Activated naive CD8-positive, alpha-beta T cell (primary cell): Measurements from ENCODE around the gene ZNF267.
"Not testable (repeated sequence)": the region's sequence is repeated elsewhere in the genome, so short reads cannot be mapped to it uniquely, and the experiment has no call there.

Experiments
- H3K27ac Mint-ChIP-seq: one replicate; pipeline ENCODE4 v1.8.0; 2021; ENCODE audit warnings: mixed read lengths
- H3K27me3 Mint-ChIP-seq: one replicate; pipeline ENCODE4 v1.8.0; 2021; ENCODE audit warnings: mixed read lengths
- H3K36me3 Mint-ChIP-seq: one replicate; pipeline ENCODE4 v1.8.0; 2021; ENCODE audit warnings: mixed read lengths
- H3K4me1 Mint-ChIP-seq: one replicate; pipeline ENCODE4 v1.8.0; 2021; ENCODE audit warnings: low read depth, mixed read lengths
- H3K4me3 Mint-ChIP-seq: one replicate; pipeline ENCODE4 v1.8.0; 2021; ENCODE audit warnings: mild to moderate bottlenecking, mixed read lengths
- H3K9me3 Mint-ChIP-seq: one replicate; pipeline ENCODE4 v1.8.0; 2021; ENCODE audit warnings: low read depth, mixed read lengths

ZNF267 gene

GRCh38 chr16:31873556-31874365, at the start of gene ZNF267:
TSS of gene ZNF267 (plus strand) at chr16:31873807. CDS start at chr16:31873967, 160 bp downstream.
- H3K27me3 Mint-ChIP-seq: no peaks in the 10 kb centered on the region
- H3K27ac Mint-ChIP-seq: peak within 1 kb of the TSS; percentile 97
- peaks cover 68% of the 10 kb centered on the region for H3K4me1 Mint-ChIP-seq
- peaks cover 19% of the 10 kb centered on the region for H3K36me3 Mint-ChIP-seq
- H3K9me3 Mint-ChIP-seq: no peaks in the 10 kb centered on the region
- peak within 1 kb of the TSS; percentile 91 for H3K4me3 Mint-ChIP-seq

GRCh38 chr16:31833047-31833446, 40.6 kb upstream of the ZNF267 start:
- no peaks in the 10 kb centered on the region for H3K36me3 Mint-ChIP-seq
- peaks cover 2% of the 10 kb centered on the region for H3K27me3 Mint-ChIP-seq
- no peak overlapping the region for H3K27ac Mint-ChIP-seq
- no peak overlapping the region for H3K4me3 Mint-ChIP-seq
- H3K4me1 Mint-ChIP-seq: no peaks in the 10 kb centered on the region
- H3K9me3 Mint-ChIP-seq: peaks cover 9% of the 10 kb centered on the region

GRCh38 chr16:31836396-31836795, 37.2 kb upstream of the ZNF267 start:
- not testable (repeated sequence) for H3K27ac Mint-ChIP-seq, H3K4me1 Mint-ChIP-seq, H3K9me3 Mint-ChIP-seq, H3K4me3 Mint-ChIP-seq, H3K27me3 Mint-ChIP-seq, H3K36me3 Mint-ChIP-seq

DNA sequence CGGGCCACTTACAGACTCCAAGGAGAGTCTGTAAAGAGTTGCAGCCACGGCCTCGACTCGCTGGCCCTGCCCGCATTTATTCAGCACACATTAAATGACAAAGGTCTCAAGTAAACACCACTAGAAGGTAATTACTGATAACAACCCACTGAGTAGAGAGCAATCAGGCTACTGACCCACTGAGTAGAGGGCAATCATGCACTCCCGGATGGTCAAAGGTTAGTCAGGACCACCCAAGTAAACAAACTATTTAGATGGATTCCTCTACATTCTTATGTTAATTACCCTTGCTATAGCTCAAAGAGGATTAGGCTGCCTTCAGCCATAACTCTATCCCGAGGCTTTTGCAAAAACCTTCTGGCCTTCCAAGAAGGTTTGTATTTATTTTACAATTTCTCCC, 30.7 kb upstream of the ZNF267 start:
- Mint-ChIP-seq H3K27ac (no peak overlapping the region), H3K27me3 (peaks cover 1% of the 10 kb centered on the region), H3K9me3 (peaks cover 28% of the 10 kb centered on the region), H3K4me3 (no peak overlapping the region), H3K36me3 (peaks cover 16% of the 10 kb centered on the region), H3K4me1 (no peaks in the 10 kb centered on the region)

- not testable (repeated sequence) for H3K4me3 Mint-ChIP-seq, H3K4me1 Mint-ChIP-seq, H3K27me3 Mint-ChIP-seq, H3K27ac Mint-ChIP-seq
- Mint-ChIP-seq H3K9me3 (peaks cover 19% of the 10 kb centered on the region), H3K36me3 (peaks cover 19% of the 10 kb centered on the region)
These were observed 25.0 kb upstream of the ZNF267 start for GRCh38 chr16:31848572-31848971.

DNA sequence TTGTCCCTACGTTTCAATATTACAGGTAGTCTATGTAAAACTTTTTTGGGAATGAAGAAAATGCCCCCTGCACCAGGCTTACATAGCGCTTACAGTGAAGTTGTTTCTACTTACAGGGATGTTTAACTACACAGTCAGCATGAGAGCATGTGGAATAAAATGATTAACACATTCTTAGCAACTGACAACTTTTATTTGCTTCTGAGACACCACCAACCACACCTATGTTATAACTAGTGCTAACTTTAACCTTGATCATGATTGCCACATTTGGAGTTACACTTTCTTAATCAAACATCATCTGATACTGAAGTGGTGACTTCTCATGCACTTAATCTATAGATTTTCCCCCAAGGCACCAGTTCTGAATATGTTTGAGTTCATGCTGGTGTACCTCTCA, 20.3 kb upstream of the ZNF267 start:
- Mint-ChIP-seq H3K27ac (no peak overlapping the region), H3K36me3 (peaks cover 8% of the 10 kb centered on the region), H3K4me3 (no peak overlapping the region), H3K9me3 (peaks cover 5% of the 10 kb centered on the region), H3K4me1 (no peaks in the 10 kb centered on the region), H3K27me3 (no peaks in the 10 kb centered on the region)

DNA sequence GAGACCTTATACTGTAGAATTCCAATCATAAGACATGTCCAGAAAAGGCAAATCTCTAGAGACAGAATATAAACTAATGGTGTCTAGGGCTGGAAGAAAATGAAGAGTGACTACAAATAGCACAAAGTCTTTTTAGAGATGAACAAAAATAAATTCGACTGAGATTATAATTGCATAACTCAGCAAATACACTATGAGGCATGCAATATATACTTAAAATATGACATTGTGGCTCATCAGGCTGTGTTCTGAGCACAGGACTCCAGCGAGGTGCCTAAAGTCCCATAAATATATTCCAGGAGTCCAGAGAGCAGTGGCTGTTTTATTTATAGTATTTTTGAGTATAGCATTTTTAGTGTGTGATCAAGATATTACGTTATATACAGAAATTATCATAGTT, 13.1 kb upstream of the ZNF267 start:
- H3K27me3 Mint-ChIP-seq: no peaks in the 10 kb centered on the region
- H3K9me3 Mint-ChIP-seq: no peaks in the 10 kb centered on the region
- no peak overlapping the region for H3K27ac Mint-ChIP-seq
- no peaks in the 10 kb centered on the region for H3K36me3 Mint-ChIP-seq
- H3K4me3 Mint-ChIP-seq: no peak overlapping the region
- H3K4me1 Mint-ChIP-seq: peaks cover 34% of the 10 kb centered on the region

GRCh38 chr16:31861455-31861854, 12.2 kb upstream of the ZNF267 start:
- Mint-ChIP-seq H3K36me3 (no peaks in the 10 kb centered on the region), H3K4me3 (peak overlapping the region; percentile 30), H3K9me3 (no peaks in the 10 kb centered on the region), H3K27me3 (no peaks in the 10 kb centered on the region), H3K27ac (peak overlapping the region; percentile 82), H3K4me1 (peaks cover 36% of the 10 kb centered on the region)

GRCh38 chr16:31862761-31863160, 10.8 kb upstream of the ZNF267 start:
- Mint-ChIP-seq H3K36me3 (no peaks in the 10 kb centered on the region), H3K27me3 (no peaks in the 10 kb centered on the region), H3K27ac (no peak overlapping the region), H3K9me3 (no peaks in the 10 kb centered on the region), H3K4me3 (no peak overlapping the region), H3K4me1 (peaks cover 42% of the 10 kb centered on the region)

DNA sequence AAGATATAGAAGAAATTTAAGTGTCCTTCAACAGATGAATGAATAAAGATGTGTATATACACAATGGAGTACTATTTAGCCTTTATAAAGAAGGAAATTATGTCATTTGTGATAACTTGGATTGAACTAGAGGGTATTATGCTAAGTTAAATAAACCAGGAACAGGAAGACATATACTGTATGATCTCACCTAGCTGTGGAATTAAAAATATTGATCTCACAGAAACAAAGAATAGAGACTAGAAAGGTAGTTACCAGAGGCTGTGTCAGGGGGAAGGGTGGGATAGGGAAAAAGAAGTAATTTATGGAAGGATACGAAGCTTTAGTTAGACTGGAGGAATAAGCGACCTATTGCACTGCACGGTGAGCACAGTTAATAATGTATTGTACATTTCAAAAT, 5.4 kb upstream of the ZNF267 start:
- H3K27ac Mint-ChIP-seq: peak overlapping the region; percentile 93
- H3K36me3 Mint-ChIP-seq: no peaks in the 10 kb centered on the region
- H3K27me3 Mint-ChIP-seq: no peaks in the 10 kb centered on the region
- H3K9me3 Mint-ChIP-seq: no peaks in the 10 kb centered on the region
- peak overlapping the region; percentile 24 for H3K4me3 Mint-ChIP-seq
- H3K4me1 Mint-ChIP-seq: peaks cover 58% of the 10 kb centered on the region

- Mint-ChIP-seq H3K27ac (peak overlapping the region; percentile 93), H3K4me3 (peak overlapping the region; percentile 77), H3K4me1 (peaks cover 57% of the 10 kb centered on the region), H3K9me3 (no peaks in the 10 kb centered on the region), H3K36me3 (no peaks in the 10 kb centered on the region), H3K27me3 (no peaks in the 10 kb centered on the region)
These were observed 4.9 kb upstream of the ZNF267 start for GRCh38 chr16:31868691-31869167.

- Mint-ChIP-seq H3K27me3 (no peaks in the 10 kb centered on the region), H3K4me1 (peaks cover 55% of the 10 kb centered on the region), H3K27ac (peak overlapping the region; percentile 93)
These were observed 4.0 kb upstream of the ZNF267 start for GRCh38 chr16:31869511-31870201.

DNA sequence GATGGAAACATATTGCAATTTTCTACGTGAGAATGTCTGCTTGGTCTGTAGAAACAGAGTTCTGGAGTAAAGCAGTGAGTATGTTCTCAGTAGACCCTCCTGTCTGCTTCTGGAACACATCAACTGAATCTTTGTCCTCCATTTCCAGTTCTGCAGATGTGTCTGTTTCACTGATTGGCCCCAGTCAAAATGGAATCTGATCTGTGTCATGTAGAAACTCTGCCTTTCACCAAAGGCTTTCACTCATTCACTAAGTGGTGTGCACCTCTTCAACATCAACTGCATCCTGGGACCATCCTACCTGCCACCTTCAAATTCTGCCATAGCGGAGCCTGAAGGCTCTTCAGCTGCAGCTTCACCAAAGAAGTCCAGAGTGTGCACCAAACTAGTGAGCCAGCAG, 2.8 kb upstream of the ZNF267 start:
- H3K27ac Mint-ChIP-seq: peak overlapping the region; percentile 84
- peak overlapping the region; percentile 45 for H3K4me3 Mint-ChIP-seq
- H3K9me3 Mint-ChIP-seq: no peaks in the 10 kb centered on the region
- H3K36me3 Mint-ChIP-seq: peaks cover 5% of the 10 kb centered on the region
- H3K27me3 Mint-ChIP-seq: no peaks in the 10 kb centered on the region
- H3K4me1 Mint-ChIP-seq: peaks cover 56% of the 10 kb centered on the region

More at GRCh38 chr16:31869511-31870201, 4.0 kb upstream of the ZNF267 start:
- H3K4me3 Mint-ChIP-seq: peak overlapping the region; percentile 77
- no peaks in the 10 kb centered on the region for H3K9me3 Mint-ChIP-seq
- peaks cover under 1% of the 10 kb centered on the region for H3K36me3 Mint-ChIP-seq

DNA sequence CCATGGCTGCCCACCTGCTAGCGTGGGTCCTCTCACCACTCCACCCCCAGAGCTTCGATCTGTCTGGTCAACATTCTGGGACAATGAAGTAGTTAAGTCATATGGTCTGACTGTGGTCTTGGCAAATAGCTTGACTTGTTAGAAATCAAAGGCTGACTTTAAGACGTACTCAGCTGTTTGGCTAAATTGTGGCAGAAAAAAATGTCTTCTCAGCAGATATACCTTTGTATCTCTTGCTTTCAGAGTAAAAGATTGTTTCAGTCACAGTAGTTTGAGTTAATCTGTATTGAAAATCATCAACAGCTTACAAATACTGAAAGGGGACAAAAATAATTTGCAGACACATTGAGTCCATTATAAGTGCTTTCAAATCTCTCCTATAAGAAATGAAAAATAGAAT, 2.1 kb upstream of the ZNF267 start:
- H3K4me3 Mint-ChIP-seq: no peak overlapping the region
- H3K27me3 Mint-ChIP-seq: no peaks in the 10 kb centered on the region
- peak overlapping the region; percentile 77 for H3K27ac Mint-ChIP-seq
- no peaks in the 10 kb centered on the region for H3K9me3 Mint-ChIP-seq
- peaks cover 61% of the 10 kb centered on the region for H3K4me1 Mint-ChIP-seq
- H3K36me3 Mint-ChIP-seq: peaks cover 5% of the 10 kb centered on the region

DNA sequence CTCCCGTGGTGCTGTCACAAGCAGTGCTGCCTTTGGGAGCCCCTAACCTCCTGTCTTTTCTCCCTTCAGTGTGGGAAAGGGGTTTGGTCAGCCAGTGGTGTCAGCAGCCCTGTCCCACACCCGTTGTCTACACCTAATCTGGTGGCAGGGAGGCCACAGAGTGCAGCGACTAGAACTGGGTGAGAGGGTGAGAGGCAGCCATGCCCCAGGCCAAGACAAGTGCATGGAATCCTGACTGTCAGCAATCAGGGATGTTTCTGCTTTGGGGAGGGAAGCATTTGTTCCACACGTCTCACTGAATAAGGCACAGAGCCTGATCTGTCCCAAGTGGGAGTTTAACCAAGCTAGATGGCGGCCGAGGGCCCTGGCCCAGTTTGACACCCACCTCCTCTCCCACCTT, 1.4 kb upstream of the ZNF267 start:
- Mint-ChIP-seq H3K36me3 (peaks cover 7% of the 10 kb centered on the region), H3K27ac (peak overlapping the region; percentile 77), H3K9me3 (no peaks in the 10 kb centered on the region), H3K27me3 (no peaks in the 10 kb centered on the region), H3K4me1 (peaks cover 64% of the 10 kb centered on the region), H3K4me3 (no peak overlapping the region)
